ENCODE results near the gene SGMS2. TPM values are rescaled to one million over a fixed set of nuclear protein-coding genes. Genes with fewer than 3 reads are reported as not detected.
"Not testable (repeated sequence)": the region's sequence is repeated elsewhere in the genome, so short reads cannot be mapped to it uniquely, and the experiment has no call there.

SGMS2 gene
- total RNA-seq, 1 donor from 2014 or later: 223 TPM

GRCh38 chr4:107866726-107867125, 42.0 kb downstream of the SGMS2 start:
- peak; percentile 52 for DNase-seq (ENCODE audit: low read depth)

- DNase-seq (ENCODE audit: low read depth): no peak
Observed at GRCh38 chr4:107870236-107870635, 45.5 kb downstream of the SGMS2 start.

GRCh38 chr4:107870916-107871786, 46.4 kb downstream of the SGMS2 start:
- no peak for DNase-seq (ENCODE audit: low read depth)

GRCh38 chr4:107874024-107874423, 49.3 kb downstream of the SGMS2 start:
- no peak for DNase-seq (ENCODE audit: low read depth)

GRCh38 chr4:107876099-107876498, 51.4 kb downstream of the SGMS2 start:
- peak; percentile 37 for DNase-seq (ENCODE audit: low read depth)

- DNase-seq (ENCODE audit: low read depth): no peak
Observed at GRCh38 chr4:107877361-107877760, 52.6 kb downstream of the SGMS2 start.

GRCh38 chr4:107885865-107886264, 61.1 kb downstream of the SGMS2 start:
- no peak for DNase-seq (ENCODE audit: low read depth)

GRCh38 chr4:107888237-107888636, 63.5 kb downstream of the SGMS2 start:
- no peak for DNase-seq (ENCODE audit: low read depth)

GRCh38 chr4:107890779-107891178, 66.0 kb downstream of the SGMS2 start:
- no peak for DNase-seq (ENCODE audit: low read depth)

- no peak for DNase-seq (ENCODE audit: low read depth)
Observed at GRCh38 chr4:107891299-107891698, 66.6 kb downstream of the SGMS2 start.

- no peak for DNase-seq (ENCODE audit: low read depth)
Observed at GRCh38 chr4:107893171-107894137, 68.7 kb downstream of the SGMS2 start.

- no peak for DNase-seq (ENCODE audit: low read depth)
Observed at GRCh38 chr4:107894138-107894603, 69.4 kb downstream of the SGMS2 start.

- peak; percentile 100 for DNase-seq (ENCODE audit: low read depth)
Observed at GRCh38 chr4:107896158-107896645, 71.5 kb downstream of the SGMS2 start.

GRCh38 chr4:107896646-107897045, 71.9 kb downstream of the SGMS2 start:
- no peak for DNase-seq (ENCODE audit: low read depth)

GRCh38 chr4:107897823-107898222, 73.1 kb downstream of the SGMS2 start:
- peak; percentile 21 for DNase-seq (ENCODE audit: low read depth)

- no peak for DNase-seq (ENCODE audit: low read depth)
Observed at GRCh38 chr4:107900067-107900466, 75.3 kb downstream of the SGMS2 start.

- DNase-seq (ENCODE audit: low read depth): no peak
Observed at GRCh38 chr4:107900508-107900907, 75.8 kb downstream of the SGMS2 start.

- no peak for DNase-seq (ENCODE audit: low read depth)
Observed at GRCh38 chr4:107901213-107901934, 76.6 kb downstream of the SGMS2 start.

- DNase-seq (ENCODE audit: low read depth): no peak
Observed at GRCh38 chr4:107902715-107903114, 78.0 kb downstream of the SGMS2 start.

- not testable (repeated sequence) for DNase-seq (ENCODE audit: low read depth)
Observed at GRCh38 chr4:107905082-107905481, 80.3 kb downstream of the SGMS2 start.

GRCh38 chr4:107906458-107907100, 81.8 kb downstream of the SGMS2 start:
- DNase-seq (ENCODE audit: low read depth): no peak

Measured in renal cortical epithelial cell (primary cell).